PC-9 (cell line): ENCODE results near the gene SENP3. TPM values are rescaled to one million over a fixed set of nuclear protein-coding genes. Genes with fewer than 3 reads are reported as not detected.

Experiments
- BruUV-seq: library from RNA; stranded (reverse); fragments of 400-500 nt; replicated peaks from 2 replicates; lab custom pipeline; 2021; lab: Mats Ljungman, UMichigan
- CTCF ChIA-PET: fragments of 300-600 bp; sonication (Branson Sonifier 250); formaldehyde crosslinking; loops from one replicate; lab custom pipeline; 2022; ENCODE audit warnings: antibody characterized with exemption; lab: Charles Lee
- POLR2A ChIA-PET: fragments of 300-600 bp; sonication (Branson Sonifier 250); formaldehyde crosslinking; loops from one replicate; lab custom pipeline; 2022; ENCODE audit warnings: antibody characterized with exemption; ENCODE audit not compliant: unreplicated experiment; lab: Charles Lee
- DNase-seq, 2 experiments: peaks; one replicate each; pipeline versions ENCODE4 v3.0.0 to v3.0.0-alpha.2; 2015 to 2022; ENCODE audit warnings: mixed read lengths in 1 of 2
- H2AFZ ChIP-seq: fragments of 200-600 bp; sonication (generic); 2 replicates; pipeline ENCODE4 v1.8.1; 2017; ENCODE audit warnings: antibody characterized with exemption
- H3F3A ChIP-seq: fragments of 200-600 bp; sonication (generic); 2 replicates; pipeline ENCODE4 v1.8.1; 2017; ENCODE audit warnings: antibody characterized with exemption, mild to moderate bottlenecking, low read depth; ENCODE audit not compliant: insufficient read depth
- H3K27ac ChIP-seq: fragments of 200-600 bp; sonication (generic); 2 replicates; pipeline ENCODE4 v1.6.1; 2016; ENCODE audit warnings: mixed run types
- H3K27me3 ChIP-seq: fragments of 200-600 bp; sonication (generic); 2 replicates; pipeline ENCODE4 v1.6.1; 2016; ENCODE audit warnings: low read depth, mixed run types; ENCODE audit not compliant: insufficient read depth
- H3K36me3 ChIP-seq: fragments of 200-600 bp; sonication (generic); 2 replicates; pipeline ENCODE4 v1.6.1; 2016; ENCODE audit warnings: low read depth, mixed run types
- H3K4me1 ChIP-seq: fragments of 200-600 bp; sonication (generic); replicated peaks from 2 replicates; pipeline ENCODE4 v1.6.1; 2016; ENCODE audit warnings: mixed run types; ENCODE audit not compliant: insufficient read depth
- H3K4me2 ChIP-seq: fragments of 200-600 bp; sonication (generic); 2 replicates; pipeline ENCODE4 v1.6.1; 2017; ENCODE audit warnings: mixed run types
- H3K4me3 ChIP-seq: fragments of 200-600 bp; sonication (generic); 2 replicates; pipeline ENCODE4 v1.6.1; 2016; ENCODE audit warnings: mixed run types
- H3K79me2 ChIP-seq: fragments of 200-600 bp; sonication (generic); 2 replicates; pipeline ENCODE4 v1.6.1; 2017; ENCODE audit warnings: low read depth, mixed run types
- H3K9me2 ChIP-seq: fragments of 200-600 bp; sonication (generic); 2 replicates; pipeline ENCODE4 v1.8.1; 2017; ENCODE audit warnings: mild to moderate bottlenecking; ENCODE audit not compliant: insufficient read depth
- H3K9me3 ChIP-seq: fragments of 200-600 bp; sonication (generic); 2 replicates; pipeline ENCODE4 v1.8.1; 2016; ENCODE audit warnings: low read depth; ENCODE audit not compliant: insufficient read depth
- H4K20me1 ChIP-seq: fragments of 200-600 bp; sonication (generic); 2 replicates; pipeline ENCODE4 v1.8.1; 2017; ENCODE audit not compliant: insufficient read depth
- EZH2 ChIP-seq: fragments of 200-600 bp; sonication (generic); IDR thresholded peaks from 2 replicates; pipeline ENCODE4 v1.8.0; 2017; ENCODE audit warnings: antibody characterized with exemption, low read depth
- intact Hi-C: fragments of 100-400 bp; cut with micrococcal nuclease; formaldehyde crosslinking; loops from one replicate; pipeline ENCODE4 v1.10.0; 2022; ENCODE audit not compliant: unreplicated experiment
- total RNA-seq: library from RNA; stranded (reverse); gene quantifications from 2 replicates; pipeline ENCODE4 v1.2.3, GENCODE V29; 2021
- TF ChIP-seq, protein P1 (sequence below): fragments of 200-600 bp; sonication (generic); conservative IDR thresholded peaks from 2 replicates; pipeline ENCODE4 v1.6.1; 2017; ENCODE audit warnings: mixed run types, antibody characterized with exemption, mild to moderate bottlenecking, moderate library complexity

The SENP3 gene
- total RNA-seq, 1 experiment from 2014 or later = 72.4 TPM

DNA sequence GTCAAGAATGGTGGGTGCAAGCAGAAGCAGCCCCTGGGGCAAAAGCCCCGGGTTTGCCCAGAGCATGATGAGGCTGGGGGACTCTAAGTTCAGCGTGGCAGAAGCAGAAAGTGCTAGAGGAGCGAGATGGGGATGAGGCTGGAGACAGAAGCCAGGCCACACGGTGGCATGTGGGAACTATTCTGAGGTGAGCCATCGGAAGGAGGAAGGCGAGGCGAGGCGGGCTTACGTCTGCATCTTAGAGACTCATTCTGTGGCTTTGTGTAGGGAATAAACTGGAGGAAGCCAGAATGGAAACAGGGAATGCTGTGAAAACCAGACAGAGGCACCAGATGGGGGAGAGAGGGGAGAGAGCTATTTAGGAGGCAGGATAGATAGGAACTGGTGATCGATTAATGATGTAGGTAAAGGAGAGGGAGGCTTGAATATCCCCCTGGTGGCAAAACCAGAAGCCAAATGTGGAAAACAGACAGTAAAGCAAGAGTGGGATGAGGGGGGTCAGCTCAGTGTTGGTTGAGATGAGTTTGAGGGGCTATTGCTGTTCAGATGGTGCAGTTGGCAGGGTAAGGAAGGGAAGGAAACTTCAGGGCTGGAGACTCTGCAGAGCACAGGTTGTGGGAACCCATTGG is 6.3 kb upstream of the SENP3 start:
- H3K4me2 ChIP-seq = no peak overlapping the region
- intact Hi-C loops = no loop called here
- ChIA-PET POLR2A (interaction anchor here (0.5 kb wide), 1 partner anchor 37 kb away, joined by 7 read pairs; no protein-coding TSS in a partner anchor), CTCF (interaction anchor here (0.6 kb wide), 1 partner anchor 24 kb away, joined by 3 read pairs; no protein-coding TSS in a partner anchor)
- BruUV-seq = no TSS peak
- H4K20me1 ChIP-seq = no peaks in the 10 kb centered on the region
- TF ChIP-seq, protein P1, sequence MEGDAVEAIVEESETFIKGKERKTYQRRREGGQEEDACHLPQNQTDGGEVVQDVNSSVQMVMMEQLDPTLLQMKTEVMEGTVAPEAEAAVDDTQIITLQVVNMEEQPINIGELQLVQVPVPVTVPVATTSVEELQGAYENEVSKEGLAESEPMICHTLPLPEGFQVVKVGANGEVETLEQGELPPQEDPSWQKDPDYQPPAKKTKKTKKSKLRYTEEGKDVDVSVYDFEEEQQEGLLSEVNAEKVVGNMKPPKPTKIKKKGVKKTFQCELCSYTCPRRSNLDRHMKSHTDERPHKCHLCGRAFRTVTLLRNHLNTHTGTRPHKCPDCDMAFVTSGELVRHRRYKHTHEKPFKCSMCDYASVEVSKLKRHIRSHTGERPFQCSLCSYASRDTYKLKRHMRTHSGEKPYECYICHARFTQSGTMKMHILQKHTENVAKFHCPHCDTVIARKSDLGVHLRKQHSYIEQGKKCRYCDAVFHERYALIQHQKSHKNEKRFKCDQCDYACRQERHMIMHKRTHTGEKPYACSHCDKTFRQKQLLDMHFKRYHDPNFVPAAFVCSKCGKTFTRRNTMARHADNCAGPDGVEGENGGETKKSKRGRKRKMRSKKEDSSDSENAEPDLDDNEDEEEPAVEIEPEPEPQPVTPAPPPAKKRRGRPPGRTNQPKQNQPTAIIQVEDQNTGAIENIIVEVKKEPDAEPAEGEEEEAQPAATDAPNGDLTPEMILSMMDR = no peak
- no peak for TF ChIP-seq EZH2
- no peak for DNase-seq
- H3K27me3 ChIP-seq = no peaks in the 10 kb centered on the region
- peaks cover 9% of the 10 kb centered on the region for H3K4me1 ChIP-seq
- H3K79me2 ChIP-seq = no peaks in the 10 kb centered on the region
- no peak overlapping the region for H3K4me3 ChIP-seq
- no peak overlapping the region for H2AFZ ChIP-seq
- no peaks in the 10 kb centered on the region for H3F3A ChIP-seq
- no peaks in the 10 kb centered on the region for H3K9me3 ChIP-seq
- no peaks in the 10 kb centered on the region for H3K9me2 ChIP-seq
- H3K36me3 ChIP-seq = no peaks in the 10 kb centered on the region
- no peak overlapping the region for H3K27ac ChIP-seq

DNA sequence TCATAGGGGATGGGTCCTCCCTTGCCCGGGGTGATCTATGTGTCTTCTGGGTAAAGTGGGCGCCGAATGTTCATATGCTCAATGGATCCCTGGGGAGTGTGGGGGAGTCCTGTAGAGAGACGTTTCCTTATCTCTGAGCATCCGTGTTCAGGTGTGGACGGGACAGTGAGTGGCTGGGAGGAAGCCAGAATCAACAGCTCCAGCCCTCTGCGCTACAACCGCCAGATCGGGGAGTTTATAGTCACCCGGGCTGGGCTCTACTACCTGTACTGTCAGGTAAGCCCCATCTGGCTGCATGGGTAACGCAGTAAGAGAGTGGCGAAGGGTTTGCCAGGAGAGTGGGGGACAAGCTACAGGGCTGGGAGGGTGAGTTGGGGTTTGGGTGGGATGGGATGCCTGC is 5.1 kb upstream of the SENP3 start:
- ChIA-PET CTCF (interaction anchor here (1.4 kb wide), 1 partner anchor 42 kb away, joined by 3 read pairs; no protein-coding TSS in a partner anchor), POLR2A (no interaction called here)
- Histone ChIP-seq H3K4me2 (no peak overlapping the region), H3K27ac (no peak overlapping the region), H3K27me3 (no peaks in the 10 kb centered on the region), H4K20me1 (no peaks in the 10 kb centered on the region), H3K79me2 (no peaks in the 10 kb centered on the region), H3K4me1 (peaks cover 9% of the 10 kb centered on the region), H3K36me3 (no peaks in the 10 kb centered on the region), H3K9me3 (no peaks in the 10 kb centered on the region), H3K4me3 (no peak overlapping the region), H2AFZ (no peak overlapping the region), H3K9me2 (no peaks in the 10 kb centered on the region), H3F3A (no peaks in the 10 kb centered on the region)
- intact Hi-C loops = no loop called here
- no peak for DNase-seq
- TF ChIP-seq, protein P1 = no peak
- TF ChIP-seq EZH2 = no peak
- no TSS peak for BruUV-seq

DNA sequence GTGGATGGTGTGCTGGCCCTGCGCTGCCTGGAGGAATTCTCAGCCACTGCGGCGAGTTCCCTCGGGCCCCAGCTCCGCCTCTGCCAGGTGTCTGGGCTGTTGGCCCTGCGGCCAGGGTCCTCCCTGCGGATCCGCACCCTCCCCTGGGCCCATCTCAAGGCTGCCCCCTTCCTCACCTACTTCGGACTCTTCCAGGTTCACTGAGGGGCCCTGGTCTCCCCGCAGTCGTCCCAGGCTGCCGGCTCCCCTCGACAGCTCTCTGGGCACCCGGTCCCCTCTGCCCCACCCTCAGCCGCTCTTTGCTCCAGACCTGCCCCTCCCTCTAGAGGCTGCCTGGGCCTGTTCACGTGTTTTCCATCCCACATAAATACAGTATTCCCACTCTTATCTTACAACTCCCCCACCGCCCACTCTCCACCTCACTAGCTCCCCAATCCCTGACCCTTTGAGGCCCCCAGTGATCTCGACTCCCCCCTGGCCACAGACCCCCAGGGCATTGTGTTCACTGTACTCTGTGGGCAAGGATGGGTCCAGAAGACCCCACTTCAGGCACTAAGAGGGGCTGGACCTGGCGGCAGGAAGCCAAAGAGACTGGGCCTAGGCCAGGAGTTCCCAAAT is 4.5 kb upstream of the SENP3 start:
- TF ChIP-seq, protein P1 = no peak
- no peak for TF ChIP-seq EZH2
- CTCF ChIA-PET = interaction anchor here (1.4 kb wide), 1 partner anchor 43 kb away, joined by 3 read pairs; no protein-coding TSS in a partner anchor
- H3K36me3 ChIP-seq = no peaks in the 10 kb centered on the region
- H3K9me2 ChIP-seq = no peaks in the 10 kb centered on the region
- no peaks in the 10 kb centered on the region for H3K27me3 ChIP-seq
- POLR2A ChIA-PET = interaction anchor here (0.7 to 1.5 kb wide), 2 partner anchors 59 to 122 kb away, joined by 4 to 11 read pairs; no protein-coding TSS in a partner anchor
- peaks cover 9% of the 10 kb centered on the region for H3K4me1 ChIP-seq
- H3K4me3 ChIP-seq = no peak overlapping the region
- no peaks in the 10 kb centered on the region for H3K9me3 ChIP-seq
- no peak overlapping the region for H2AFZ ChIP-seq
- BruUV-seq = no TSS peak
- peaks cover 2% of the 10 kb centered on the region for H3K79me2 ChIP-seq
- H3K4me2 ChIP-seq = peak overlapping the region; percentile 87
- H4K20me1 ChIP-seq = no peaks in the 10 kb centered on the region
- H3K27ac ChIP-seq = no peak overlapping the region
- DNase-seq = no peak
- no peaks in the 10 kb centered on the region for H3F3A ChIP-seq
- intact Hi-C loops = no loop called here
